HG02852 (cell line): Measurements from ENCODE around the gene CPM.

Experiments used
- ATAC-seq: cut with Tn5 transposase; IDR thresholded peaks from one replicate; pipeline ENCODE4 v1.9.1; 2021; ENCODE audit warnings: mild to moderate bottlenecking, moderate library complexity; ENCODE audit not compliant: unreplicated experiment

CPM gene

GRCh38 chr12:68880660-68881325 is 52.2 kb downstream of the CPM start:
- no peak for ATAC-seq

GRCh38 chr12:68878846-68879245 is 54.1 kb downstream of the CPM start:
- no peak for ATAC-seq

- no peak for ATAC-seq
Observed at GRCh38 chr12:68878283-68878682, 54.7 kb downstream of the CPM start.

- no peak for ATAC-seq
Observed at GRCh38 chr12:68877583-68877982, 55.4 kb downstream of the CPM start.

- no peak for ATAC-seq
Observed at GRCh38 chr12:68876461-68876860, 56.5 kb downstream of the CPM start.

- ATAC-seq, result no peak
Observed at GRCh38 chr12:68873316-68873715, 59.7 kb downstream of the CPM start.

GRCh38 chr12:68871921-68872320 is 61.0 kb downstream of the CPM start:
- ATAC-seq, result no peak

- no peak for ATAC-seq
Observed at GRCh38 chr12:68871396-68871795, 61.6 kb downstream of the CPM start.

GRCh38 chr12:68870443-68870842 is 62.5 kb downstream of the CPM start:
- no peak for ATAC-seq

GRCh38 chr12:68870011-68870410 is 63.0 kb downstream of the CPM start:
- no peak for ATAC-seq

- ATAC-seq, result no peak
Observed at GRCh38 chr12:68868043-68868790, 64.8 kb downstream of the CPM start.

GRCh38 chr12:68867606-68868005 is 65.4 kb downstream of the CPM start:
- no peak for ATAC-seq

- no peak for ATAC-seq
Observed at GRCh38 chr12:68866950-68867349, 66.0 kb downstream of the CPM start.

GRCh38 chr12:68865399-68866164 is 67.4 kb downstream of the CPM start:
- no peak for ATAC-seq

GRCh38 chr12:68864604-68865003 is 68.4 kb downstream of the CPM start:
- ATAC-seq, result no peak

GRCh38 chr12:68863886-68864454 is 69.0 kb downstream of the CPM start:
- ATAC-seq, result peak; percentile 62

- no peak for ATAC-seq
Observed at GRCh38 chr12:68863109-68863770, 69.7 kb downstream of the CPM start.

GRCh38 chr12:68861890-68862289 is 71.1 kb downstream of the CPM start:
- no peak for ATAC-seq

GRCh38 chr12:68856510-68856909 is 76.5 kb downstream of the CPM start:
- no peak for ATAC-seq

GRCh38 chr12:68855771-68856170 is 77.2 kb downstream of the CPM start:
- ATAC-seq, result no peak

- ATAC-seq, result no peak
Observed at GRCh38 chr12:68855111-68855510, 77.9 kb downstream of the CPM start.
